C4-2B (cell line): ENCODE results near the gene KCNH8.

ENCODE experiments used
- CTCF ChIP-seq: fragments of 450-650 bp; conservative IDR thresholded peaks from 2 replicates; pipeline ENCODE4 v1.5.1; 2017; ENCODE audit warnings: mild to moderate bottlenecking
- ZFX ChIP-seq: fragments of 450-650 bp; IDR thresholded peaks from 2 replicates; pipeline ENCODE4 v1.6.1; 2017

GRCh38 chr3:19270481-19270880 is 122.2 kb downstream of the KCNH8 start:
- TF ChIP-seq CTCF (no peak), ZFX (no peak)
